ENCODE measurements around the gene ARL3. TPM values are rescaled to one million over a fixed set of nuclear protein-coding genes. Genes with fewer than 3 reads are reported as not detected.

The ARL3 gene
- total and polyA plus RNA-seq, 7 donors, result 2.8 to 6.5 (median 3.4) TPM

- ATAC-seq (peak; percentile 16 to 23 (median 20)), DNase-seq (no peak)
- Histone ChIP-seq H3K36me3 (ENCODE audit: insufficient read depth in 1 of 2, low read depth in 1 of 2) (peaks cover 0 to 22% of the 10 kb centered on the region in 2 donors), H3K4me1 (peaks cover 10% of the 10 kb centered on the region), H3K27me3 (ENCODE audit: insufficient read depth in 3 of 3, low read length in 2 of 3) (no peaks in the 10 kb centered on the region), H3K4me3 (no peak overlapping the region), H3K9me3 (no peaks in the 10 kb centered on the region), H3K27ac (no peak overlapping the region)
- intact Hi-C loops (cut with DNase I), result no loop called here
- TF ChIP-seq, protein P1, sequence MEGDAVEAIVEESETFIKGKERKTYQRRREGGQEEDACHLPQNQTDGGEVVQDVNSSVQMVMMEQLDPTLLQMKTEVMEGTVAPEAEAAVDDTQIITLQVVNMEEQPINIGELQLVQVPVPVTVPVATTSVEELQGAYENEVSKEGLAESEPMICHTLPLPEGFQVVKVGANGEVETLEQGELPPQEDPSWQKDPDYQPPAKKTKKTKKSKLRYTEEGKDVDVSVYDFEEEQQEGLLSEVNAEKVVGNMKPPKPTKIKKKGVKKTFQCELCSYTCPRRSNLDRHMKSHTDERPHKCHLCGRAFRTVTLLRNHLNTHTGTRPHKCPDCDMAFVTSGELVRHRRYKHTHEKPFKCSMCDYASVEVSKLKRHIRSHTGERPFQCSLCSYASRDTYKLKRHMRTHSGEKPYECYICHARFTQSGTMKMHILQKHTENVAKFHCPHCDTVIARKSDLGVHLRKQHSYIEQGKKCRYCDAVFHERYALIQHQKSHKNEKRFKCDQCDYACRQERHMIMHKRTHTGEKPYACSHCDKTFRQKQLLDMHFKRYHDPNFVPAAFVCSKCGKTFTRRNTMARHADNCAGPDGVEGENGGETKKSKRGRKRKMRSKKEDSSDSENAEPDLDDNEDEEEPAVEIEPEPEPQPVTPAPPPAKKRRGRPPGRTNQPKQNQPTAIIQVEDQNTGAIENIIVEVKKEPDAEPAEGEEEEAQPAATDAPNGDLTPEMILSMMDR (IDR thresholded peaks at IDR 0.05), result no peak
- WGBS, 3 donors, result 35 to 43% (median 38%) methylated on average over 6 of the region's 6 CpGs
Measured at GRCh38 chr10:102661658-102662028, 52.6 kb downstream of the ARL3 start.

DNA sequence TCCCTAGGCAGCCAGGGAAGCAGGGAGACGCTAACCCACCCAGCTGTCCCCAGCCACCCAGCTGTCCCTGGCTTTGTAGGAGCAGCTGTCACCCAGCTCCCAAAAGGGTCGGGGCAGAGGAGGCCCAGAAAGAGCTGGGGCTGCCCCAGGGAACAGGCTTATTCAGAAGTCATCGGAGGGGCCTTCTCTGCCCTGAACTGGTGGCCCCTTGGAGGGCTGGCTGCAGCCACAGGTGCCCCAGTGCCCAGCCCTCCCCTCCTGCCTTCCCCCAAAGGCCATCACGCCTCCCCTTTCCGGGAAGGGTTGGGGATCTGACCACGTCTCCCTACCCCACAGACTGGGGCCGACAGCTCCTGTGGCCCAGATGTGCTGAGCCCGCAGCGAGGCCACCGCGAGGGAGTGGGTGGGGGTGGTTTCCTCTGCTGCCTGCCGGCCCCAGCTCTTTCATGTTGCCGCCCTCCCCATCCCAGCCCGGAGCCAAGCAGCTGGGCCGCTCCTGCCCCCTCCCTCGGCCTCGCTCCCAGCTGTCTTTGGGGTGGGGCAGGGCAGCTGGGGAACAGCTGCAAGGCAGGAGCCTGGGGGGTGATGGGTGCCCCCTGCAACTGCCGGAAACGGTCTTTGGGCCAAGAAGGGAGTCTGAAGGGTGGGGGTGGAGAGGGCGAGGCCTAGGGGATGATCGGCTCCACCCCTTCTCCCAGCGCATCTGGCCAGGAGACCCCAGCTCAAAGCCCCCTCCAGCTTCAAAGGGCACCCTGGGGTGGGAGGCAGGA is 53.1 kb downstream of the ARL3 start:
- 6 to 7% (median 6%) methylated on average over 18 to 22 of the region's 22 CpGs for WGBS, 3 donors
- ATAC-seq (peak; percentile 57 to 72 (median 72)), DNase-seq (peak; percentile 72 to 88)
- peaks cover 0 to 28% of the 10 kb centered on the region in 2 donors for H3K36me3 ChIP-seq (ENCODE audit: insufficient read depth in 1 of 2, low read depth in 1 of 2)
- H3K27me3 ChIP-seq (ENCODE audit: insufficient read depth in 3 of 3, low read length in 2 of 3), result no peaks in the 10 kb centered on the region
- TF ChIP-seq, protein P1 (IDR thresholded peaks at IDR 0.05), result no peak
- peak overlapping the region; percentile 23 for H3K27ac ChIP-seq
- H3K4me1 ChIP-seq, result peaks cover 10% of the 10 kb centered on the region
- H3K9me3 ChIP-seq, result no peaks in the 10 kb centered on the region
- intact Hi-C loops (cut with DNase I), result no loop called here
- H3K4me3 ChIP-seq, result no peak overlapping the region

DNA sequence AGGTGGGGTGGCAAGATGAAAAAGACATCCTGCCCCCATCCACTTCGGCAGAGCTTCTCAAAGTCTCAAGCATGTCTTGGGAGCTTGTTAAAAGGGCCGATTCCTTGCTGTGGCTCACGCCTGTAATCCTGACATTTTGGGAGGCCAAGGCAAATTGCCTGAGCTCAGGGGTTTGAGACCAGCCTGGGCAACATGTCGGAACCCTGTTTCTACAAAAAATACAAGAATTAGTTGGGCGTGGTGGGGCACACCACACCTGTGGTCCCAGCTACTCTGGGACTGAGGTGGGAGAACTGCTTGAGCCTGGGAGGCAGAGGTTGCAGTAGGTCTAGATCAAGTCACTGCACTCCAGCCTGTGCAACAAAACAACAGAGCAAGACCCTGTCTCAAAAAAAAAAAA is 55.4 kb downstream of the ARL3 start:
- 72 to 81% (median 79%) methylated on average over 5 of the region's 5 CpGs for WGBS, 3 donors
- Histone ChIP-seq H3K4me1 (peaks cover 10% of the 10 kb centered on the region), H3K27ac (no peak overlapping the region), H3K36me3 (ENCODE audit: insufficient read depth in 1 of 2, low read depth in 1 of 2) (peaks cover 0 to 51% of the 10 kb centered on the region in 2 donors), H3K4me3 (no peak overlapping the region), H3K27me3 (ENCODE audit: insufficient read depth in 3 of 3, low read length in 2 of 3) (no peaks in the 10 kb centered on the region), H3K9me3 (no peaks in the 10 kb centered on the region)
- no peak for DNase-seq
- TF ChIP-seq, protein P1 (IDR thresholded peaks at IDR 0.05), result no peak
- no peak for ATAC-seq
- intact Hi-C loops (cut with DNase I), result no loop called here

DNA sequence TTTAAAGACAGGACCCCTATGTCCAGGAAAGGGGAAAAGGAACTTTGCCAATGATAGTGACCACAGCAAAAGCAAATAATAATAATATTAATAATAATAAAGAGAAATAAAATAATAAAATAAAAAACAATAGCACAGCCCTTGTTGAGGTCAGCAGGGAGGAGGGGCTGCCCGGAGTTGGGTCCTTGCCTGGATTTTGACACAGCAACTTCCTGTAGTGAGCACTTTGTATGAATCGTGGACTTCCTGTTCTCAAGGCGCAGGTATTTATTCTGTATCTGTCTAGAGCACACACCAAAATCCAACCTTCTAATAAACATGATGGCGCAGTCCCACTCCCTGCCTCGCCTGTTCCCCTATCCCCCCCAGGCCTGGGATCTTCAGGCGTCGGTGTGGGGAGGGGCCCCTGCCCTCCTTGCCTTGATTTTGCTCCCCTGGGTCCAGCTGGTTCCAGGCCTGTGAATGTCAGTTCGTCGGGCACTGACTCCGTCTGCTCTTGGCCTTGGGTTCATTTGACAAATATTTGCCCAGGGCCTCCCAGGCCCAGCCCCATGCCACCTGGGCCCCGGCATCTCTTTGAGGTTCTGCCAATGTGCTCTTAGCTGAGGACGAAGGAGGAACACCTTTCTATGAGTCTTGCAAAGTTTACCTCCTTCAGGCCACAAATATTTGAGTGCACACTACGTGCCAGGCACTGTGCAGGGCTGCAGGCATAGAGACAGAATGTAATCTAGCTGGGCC is 56.0 kb downstream of the ARL3 start:
- Histone ChIP-seq H3K27ac (peak overlapping the region; percentile 44), H3K4me1 (peaks cover 10% of the 10 kb centered on the region), H3K36me3 (ENCODE audit: insufficient read depth in 1 of 2, low read depth in 1 of 2) (peaks cover 0 to 57% of the 10 kb centered on the region in 2 donors), H3K27me3 (ENCODE audit: insufficient read depth in 3 of 3, low read length in 2 of 3) (no peaks in the 10 kb centered on the region), H3K4me3 (no peak overlapping the region), H3K9me3 (no peaks in the 10 kb centered on the region)
- intact Hi-C loops (cut with DNase I), result no loop called here
- ATAC-seq (no peak), DNase-seq (peak; percentile 28 to 48)
- TF ChIP-seq, protein P1 (IDR thresholded peaks at IDR 0.05), result no peak
- 56 to 62% (median 60%) methylated on average over 13 of the region's 13 CpGs for WGBS, 3 donors
